Parietal lobe (tissue), 2 donors: Measurements from ENCODE around the gene STK39. TPM values are rescaled to one million over a fixed set of nuclear protein-coding genes. Genes with fewer than 3 reads are reported as not detected.
A peak's percentile ranks its signal among the peaks of the same experiment; 100 is the strongest.

Experiments used
- small RNA-seq: library from RNA; depleted of rRNA; stranded (forward); fragments of <200 nt; gene quantifications from one replicate; pipeline ENCODE3, GENCODE V24; 2014; ENCODE audit warnings: low replicate concordance
- total RNA-seq: library from RNA; depleted of rRNA; stranded (reverse); fragments of >200 nt; gene quantifications from one replicate; pipeline ENCODE4 v1.2.3, GENCODE V29; 2014

Gene STK39
- 39.4 TPM for total RNA-seq

DNA sequence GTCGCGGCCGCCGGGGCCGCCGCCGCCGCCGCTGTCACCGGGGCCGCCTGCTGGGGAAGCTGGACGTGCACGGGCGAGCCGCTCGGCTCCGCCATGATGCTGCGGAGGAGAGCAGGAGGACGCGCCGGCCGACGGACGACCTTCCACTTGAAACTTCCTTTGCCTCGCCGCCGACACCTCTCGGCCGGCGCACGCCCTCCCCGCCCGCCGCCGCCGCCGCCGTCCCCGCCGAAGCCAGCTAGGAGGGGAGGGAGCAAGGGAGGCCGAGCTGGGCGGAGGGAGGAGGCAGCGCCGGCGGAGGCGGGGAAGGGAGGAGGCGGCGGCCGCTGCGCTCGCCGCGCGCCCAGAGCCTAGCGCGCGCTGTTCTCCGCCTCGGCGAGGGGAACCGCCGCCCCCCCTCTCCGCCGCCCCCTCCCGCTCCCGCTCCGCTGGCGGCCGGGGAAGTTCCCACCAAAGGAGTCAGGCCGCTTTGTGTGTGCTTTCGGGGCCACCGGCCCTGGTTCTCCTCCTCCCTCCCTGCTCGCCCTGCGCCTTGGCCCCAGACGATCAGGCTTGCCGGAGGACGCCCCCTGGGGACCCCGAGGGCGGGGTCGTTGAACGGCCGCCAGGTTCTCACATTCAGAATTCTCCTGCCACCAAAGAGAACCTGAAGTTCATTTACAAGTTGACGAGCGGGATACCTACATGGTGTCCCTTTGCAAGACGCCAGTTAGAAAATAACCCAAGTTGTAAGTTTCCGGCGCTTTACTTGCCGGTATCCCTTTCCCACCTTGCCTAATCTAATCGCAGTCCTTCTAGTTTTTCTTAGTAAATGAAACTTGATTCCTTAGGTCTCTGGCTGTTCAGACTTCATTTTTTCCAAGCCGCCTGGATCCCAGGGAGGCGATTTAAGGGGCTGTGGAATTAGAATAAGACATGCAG lies at the start of gene STK39:
TSS of gene STK39 (minus strand) at position 255 of the 921 bp plus-strand sequence. CDS start at position 95, 160 bp downstream.

Small RNAs within 50 kb of the gene (small RNA-seq; reads per million reads assigned to genes)
- 0.52 reads per million, percentile 46 among the genes with 10 or more reads in this experiment for gene AC067940.1

Other genes starting within 250 kb of the STK39 start
- 151 TPM for gene CERS6, start 208.7 kb upstream of the STK39 start, total RNA-seq